HG03103 (cell line): ENCODE measurements around the gene PTPRM.

Source experiments
- ATAC-seq: cut with Tn5 transposase; IDR thresholded peaks from one replicate; pipeline ENCODE4 v1.9.1; 2021; ENCODE audit warnings: low read depth; ENCODE audit not compliant: unreplicated experiment

The PTPRM gene

DNA sequence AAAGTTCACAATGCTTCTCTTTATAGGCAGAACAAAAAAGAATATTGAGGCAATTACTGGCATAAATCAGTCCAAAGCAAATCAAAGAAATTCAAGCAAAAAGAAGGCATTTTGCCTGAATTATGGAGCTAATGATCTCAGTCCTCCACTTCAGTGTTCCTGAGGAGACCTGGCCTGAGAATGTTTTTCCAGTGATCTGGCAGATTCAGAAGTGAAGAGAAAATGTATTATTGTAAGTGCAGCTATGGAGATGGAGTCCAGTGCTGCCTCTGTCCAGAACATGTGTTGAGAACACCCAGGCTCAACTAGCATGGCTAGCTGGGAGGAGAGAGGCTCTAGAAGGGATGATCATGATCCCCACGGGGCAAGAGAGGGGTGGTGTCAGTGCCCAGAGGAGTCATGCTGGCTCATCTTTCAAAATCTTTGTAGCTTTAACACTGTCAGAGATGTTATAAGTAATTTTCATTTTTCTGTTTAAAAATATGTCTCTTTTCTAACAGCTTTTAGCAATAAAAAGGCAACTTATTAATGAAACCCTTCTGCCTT, 675.1 kb downstream of the PTPRM start:
- ATAC-seq: no peak

DNA sequence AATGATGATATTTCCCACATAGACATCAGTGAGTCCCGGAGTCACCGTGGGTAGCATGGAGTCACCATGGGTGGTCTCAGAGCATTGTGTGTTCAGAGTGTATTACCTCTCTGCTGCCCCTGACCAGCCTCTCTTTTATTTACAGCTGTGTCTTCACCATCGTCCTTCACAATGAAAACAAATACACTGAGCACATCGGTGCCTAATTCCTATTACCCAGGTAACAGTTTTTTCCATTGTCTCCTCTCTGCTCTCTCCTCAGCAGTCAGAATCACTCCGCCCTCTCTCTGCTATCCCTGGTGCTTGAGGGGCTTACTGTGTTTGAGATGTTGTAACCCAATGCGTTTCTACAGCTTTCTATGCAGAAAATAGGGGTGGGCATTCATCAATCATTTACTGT, 680.6 kb downstream of the PTPRM start:
- no peak for ATAC-seq

DNA sequence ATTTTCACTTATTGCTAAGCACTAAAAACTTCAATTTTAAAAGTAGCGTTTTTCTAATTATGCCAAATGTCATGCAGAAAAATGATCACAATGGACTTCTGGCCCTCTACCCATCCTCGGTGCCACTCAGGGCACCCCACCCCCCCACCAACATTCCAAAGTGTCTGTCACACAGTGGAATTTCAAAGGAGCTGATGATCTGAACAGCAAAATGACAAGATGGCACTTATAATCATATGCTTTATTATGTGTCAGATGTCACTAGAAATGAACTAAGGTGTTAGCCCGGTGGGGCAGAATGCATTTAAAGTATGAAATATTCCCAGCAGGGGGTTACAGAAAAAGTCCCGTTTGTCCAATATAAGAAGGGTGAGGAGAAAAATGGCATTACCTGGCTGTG, 681.5 kb downstream of the PTPRM start:
- ATAC-seq: no peak

- ATAC-seq: no peak
These were observed 682.7 kb downstream of the PTPRM start for GRCh38 chr18:8249811-8250210.

DNA sequence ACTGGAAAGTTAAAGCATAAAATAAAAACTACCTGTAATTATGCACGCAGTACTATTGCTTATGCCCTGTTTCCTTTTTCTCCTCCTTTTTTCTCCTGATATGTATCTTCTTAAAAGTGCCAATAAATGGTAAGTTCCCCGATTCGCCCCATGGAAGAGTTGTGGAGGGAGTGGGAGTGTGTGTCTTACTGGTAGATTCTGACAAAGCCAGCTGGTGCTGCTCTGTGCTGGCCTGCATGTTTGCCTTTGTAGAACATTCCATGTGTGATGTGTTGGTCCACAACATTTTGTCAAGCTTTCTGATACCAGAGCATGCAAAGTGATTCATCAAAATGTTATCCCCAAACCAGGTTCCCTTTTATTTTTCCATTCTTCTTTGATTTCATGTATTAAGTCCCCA, 685.3 kb downstream of the PTPRM start:
- no peak for ATAC-seq

DNA sequence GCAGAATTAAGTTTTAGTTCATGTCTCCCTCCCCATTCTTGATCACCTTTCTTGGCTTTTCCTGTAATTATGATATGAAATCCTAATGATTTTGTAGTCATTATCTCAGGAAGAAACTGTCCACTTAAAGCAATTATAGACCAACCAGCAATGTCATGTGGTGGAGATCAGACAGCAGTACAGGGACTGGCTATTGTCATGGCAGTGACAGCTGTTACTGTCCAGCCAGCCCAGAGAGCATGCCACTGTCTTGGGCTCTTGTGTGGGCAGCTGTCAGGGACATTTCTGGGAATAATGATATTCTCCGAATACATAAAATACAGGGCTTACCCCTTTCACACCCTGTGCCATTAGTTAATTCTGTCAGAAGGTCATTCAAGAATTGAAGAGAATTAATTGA, 686.8 kb downstream of the PTPRM start:
- ATAC-seq: no peak

- ATAC-seq: no peak
These were observed 687.5 kb downstream of the PTPRM start for GRCh38 chr18:8254654-8255053.

- no peak for ATAC-seq
These were observed 690.8 kb downstream of the PTPRM start for GRCh38 chr18:8257851-8258434.

DNA sequence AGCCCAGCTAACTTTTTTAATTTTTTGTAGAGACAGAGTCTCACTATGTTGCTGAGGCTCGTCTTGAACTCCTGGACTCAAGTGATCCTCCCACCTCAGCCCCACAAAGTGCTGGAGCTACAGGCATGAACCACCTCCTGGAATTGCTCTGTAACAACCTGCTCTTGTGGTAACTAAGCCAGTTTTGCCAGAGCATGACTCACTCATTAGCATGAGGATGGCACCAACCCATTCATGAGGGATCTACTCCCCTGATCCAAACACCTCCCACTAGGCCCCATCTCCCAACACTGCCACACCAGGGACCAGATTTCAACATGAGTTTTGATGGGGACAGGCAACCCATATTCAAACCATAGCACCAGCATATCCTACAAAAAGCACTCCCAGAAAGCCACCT, 693.2 kb downstream of the PTPRM start:
- no peak for ATAC-seq

GRCh38 chr18:8260827-8261226, 693.7 kb downstream of the PTPRM start:
- peak; percentile 46 for ATAC-seq

DNA sequence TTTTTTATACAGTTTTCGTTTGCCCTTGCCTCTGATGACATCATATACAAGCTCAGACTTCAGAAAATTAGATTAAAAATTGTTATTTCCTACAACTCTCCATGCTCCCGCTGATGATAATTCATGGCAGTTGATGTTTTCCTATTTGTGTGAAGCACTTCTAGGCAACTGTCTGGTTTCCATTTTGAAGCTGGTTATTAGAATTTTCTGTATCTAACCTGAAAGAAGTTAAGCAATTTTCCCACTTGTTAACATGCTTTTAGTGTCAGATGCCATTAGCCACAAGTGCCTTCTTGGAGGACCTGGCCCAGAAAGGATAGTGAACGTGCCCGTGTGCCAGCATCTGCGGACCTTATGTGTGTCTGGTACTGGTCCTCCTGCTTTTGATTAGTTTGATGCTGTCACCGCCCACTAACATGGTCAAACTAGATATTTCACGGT, 694.6 kb downstream of the PTPRM start:
- no peak for ATAC-seq

DNA sequence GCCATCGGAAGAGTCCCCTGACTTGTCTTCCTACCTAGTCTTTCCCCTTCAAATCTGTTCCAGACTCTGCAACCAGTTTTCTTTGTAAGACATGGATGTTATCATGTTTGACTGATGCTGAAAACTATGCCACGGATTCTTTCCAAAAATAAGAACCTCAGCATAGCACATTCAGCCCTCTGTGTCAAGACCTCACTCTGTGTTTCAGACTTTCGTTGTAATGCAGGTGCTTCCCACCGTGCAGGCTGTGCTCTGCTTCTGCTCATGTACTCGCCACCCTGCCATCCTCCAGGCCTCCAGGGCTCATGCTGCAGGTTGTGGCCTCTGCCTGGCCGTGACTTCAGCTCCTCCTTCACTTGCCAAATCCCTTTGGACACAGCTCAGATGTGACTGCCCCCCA, 695.1 kb downstream of the PTPRM start:
- ATAC-seq: no peak

DNA sequence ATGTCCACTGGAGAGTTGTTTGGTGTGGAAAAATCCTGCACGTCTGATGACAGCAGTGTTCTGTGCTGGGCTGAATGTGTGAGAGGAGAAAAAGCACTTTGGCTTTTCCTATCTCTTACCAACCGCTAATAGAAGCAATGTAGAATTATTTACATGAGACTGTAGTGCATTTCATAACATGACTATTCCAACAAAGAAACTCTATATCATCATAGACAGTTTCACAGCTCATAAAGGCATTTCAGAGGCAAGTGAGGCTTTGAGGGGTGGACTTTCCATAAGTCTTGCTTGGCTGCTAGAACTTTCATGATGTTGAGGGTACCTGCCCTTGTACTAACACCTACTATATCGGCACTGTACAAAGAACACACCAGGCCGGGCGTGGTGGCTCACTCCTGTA, 697.0 kb downstream of the PTPRM start:
- no peak for ATAC-seq

DNA sequence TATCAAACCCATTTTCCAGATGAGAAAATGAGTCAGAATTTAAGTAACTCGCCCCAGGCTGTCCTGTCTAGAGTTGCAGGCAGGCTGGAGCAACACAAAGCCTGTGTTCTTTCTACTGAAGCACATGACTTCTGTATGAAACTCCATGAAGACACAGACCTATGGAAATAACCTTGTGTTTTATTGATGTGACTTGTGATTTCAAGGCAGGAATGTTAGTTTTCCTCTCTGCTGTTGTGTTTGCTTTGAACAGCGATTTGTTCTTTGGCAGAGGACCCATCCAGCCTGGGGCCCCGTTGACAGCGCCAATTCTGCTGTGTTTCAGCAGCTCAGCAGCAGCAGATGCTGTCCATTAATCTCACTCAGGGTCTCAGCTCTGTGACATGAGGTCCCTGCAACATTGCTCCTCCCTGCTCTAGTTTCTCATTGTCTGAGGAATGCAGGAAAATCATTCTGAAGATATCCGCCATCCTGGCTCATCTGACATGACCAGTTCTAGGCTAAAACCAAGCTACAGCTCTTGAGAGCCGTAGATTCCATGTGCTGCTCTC, 697.8 kb downstream of the PTPRM start:
- ATAC-seq: no peak

- no peak for ATAC-seq
These were observed 705.1 kb downstream of the PTPRM start for GRCh38 chr18:8272254-8272653.

- no peak for ATAC-seq
These were observed 707.3 kb downstream of the PTPRM start for GRCh38 chr18:8274370-8274769.

DNA sequence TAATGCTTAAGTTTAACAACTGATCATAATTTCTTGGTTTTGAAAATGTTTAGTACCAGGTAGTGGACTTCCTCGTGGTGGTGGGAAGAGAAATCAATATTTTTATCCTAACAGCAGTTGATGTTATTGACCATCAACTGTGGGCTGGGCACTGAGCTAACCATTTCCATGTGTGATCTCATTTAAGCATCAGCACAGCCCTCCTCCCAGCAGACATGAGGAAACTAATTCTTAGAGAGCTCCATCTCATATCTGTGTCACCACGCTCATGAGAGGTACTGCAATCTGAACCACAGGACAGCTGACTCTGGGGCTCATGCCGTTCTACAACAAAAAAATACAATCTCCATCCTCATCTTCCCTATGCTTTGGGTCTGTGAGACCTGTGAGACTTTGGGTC, 709.3 kb downstream of the PTPRM start:
- no peak for ATAC-seq

DNA sequence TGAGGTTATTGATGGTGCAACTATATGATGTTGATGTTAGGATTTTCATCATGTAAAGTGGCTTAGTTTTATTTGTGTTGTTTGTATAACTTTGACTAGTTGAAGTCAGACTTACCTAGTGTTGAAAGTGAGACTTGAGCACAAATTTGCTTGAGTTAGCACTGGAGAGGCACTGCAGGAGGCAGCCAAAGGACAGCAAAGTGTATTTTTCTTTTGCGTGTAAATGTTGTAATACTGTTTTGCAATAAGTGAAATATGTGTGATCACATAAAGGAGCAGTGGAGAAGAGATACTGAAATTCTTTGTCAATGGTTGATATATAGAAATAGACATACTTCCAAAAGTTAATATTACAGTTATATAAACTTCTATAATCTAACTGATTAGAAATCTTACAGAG, 710.2 kb downstream of the PTPRM start:
- no peak for ATAC-seq

GRCh38 chr18:8279346-8279745, 712.2 kb downstream of the PTPRM start:
- no peak for ATAC-seq

DNA sequence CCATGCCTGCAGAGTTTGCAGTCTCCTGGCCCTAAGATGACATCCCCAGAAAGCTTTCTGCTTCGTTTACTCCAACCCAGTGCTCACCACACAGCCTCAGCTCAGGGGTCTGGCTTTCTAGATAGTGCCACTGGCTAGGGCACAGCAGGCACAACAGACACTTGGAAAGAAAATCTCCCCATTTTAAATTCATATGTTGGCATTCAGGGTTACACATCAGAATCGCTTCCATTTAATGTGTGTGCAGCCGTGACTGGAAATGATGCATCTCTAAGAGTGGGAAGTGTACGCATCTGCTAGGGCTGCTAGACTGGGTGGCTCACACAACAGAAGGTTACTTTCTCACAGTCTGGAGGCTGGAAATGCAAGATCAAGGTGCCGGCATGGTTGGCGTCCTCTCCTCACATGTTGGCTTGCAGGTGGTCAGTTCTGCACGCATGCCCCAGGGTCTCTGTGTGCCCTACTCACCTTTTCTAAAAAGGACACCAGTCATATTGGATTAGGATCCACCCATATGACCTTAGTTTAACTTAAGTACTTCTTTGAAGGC, 712.7 kb downstream of the PTPRM start:
- no peak for ATAC-seq

- no peak for ATAC-seq
These were observed 716.9 kb downstream of the PTPRM start for GRCh38 chr18:8283891-8284585.

- no peak for ATAC-seq
These were observed 719.2 kb downstream of the PTPRM start for GRCh38 chr18:8286303-8286702.
